Skeletal muscle cell (primary cell): Measurements from ENCODE around the gene UGGT1.
"Not testable (repeated sequence)": the region's sequence is repeated elsewhere in the genome, so short reads cannot be mapped to it uniquely, and the experiment has no call there.

Source experiments
- DNase-seq: peaks from one replicate; pipeline ENCODE4 v3.0.0-alpha.2; 2010; ENCODE audit warnings: low read depth
- H3K4me3 ChIP-seq: 2 replicates; pipeline ENCODE4 v1.5.1; 2011; ENCODE audit warnings: low read depth, mild to moderate bottlenecking, control low read depth, low read length, moderate library complexity

Gene UGGT1

DNA sequence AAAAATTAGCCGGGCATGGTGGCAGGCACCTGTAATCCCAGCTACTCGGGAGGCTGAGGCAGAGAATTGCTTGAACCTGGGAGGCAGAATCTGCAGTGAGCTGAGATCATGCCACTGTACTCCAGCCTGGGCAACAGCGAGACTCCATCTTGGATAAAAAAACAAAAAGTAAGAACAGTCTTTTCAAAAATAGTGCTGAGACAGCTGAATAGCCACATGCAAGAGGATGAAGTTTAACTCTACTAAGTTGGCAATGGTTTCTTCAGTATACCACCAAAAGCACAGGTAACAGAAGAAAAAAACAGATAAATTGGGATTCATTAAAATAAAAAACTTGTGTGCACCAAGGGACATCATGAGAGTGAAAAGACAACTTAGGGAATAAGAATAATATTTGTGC lies 115.2 kb downstream of the UGGT1 start:
- H3K4me3 ChIP-seq, result no peak overlapping the region
- no peak for DNase-seq

DNA sequence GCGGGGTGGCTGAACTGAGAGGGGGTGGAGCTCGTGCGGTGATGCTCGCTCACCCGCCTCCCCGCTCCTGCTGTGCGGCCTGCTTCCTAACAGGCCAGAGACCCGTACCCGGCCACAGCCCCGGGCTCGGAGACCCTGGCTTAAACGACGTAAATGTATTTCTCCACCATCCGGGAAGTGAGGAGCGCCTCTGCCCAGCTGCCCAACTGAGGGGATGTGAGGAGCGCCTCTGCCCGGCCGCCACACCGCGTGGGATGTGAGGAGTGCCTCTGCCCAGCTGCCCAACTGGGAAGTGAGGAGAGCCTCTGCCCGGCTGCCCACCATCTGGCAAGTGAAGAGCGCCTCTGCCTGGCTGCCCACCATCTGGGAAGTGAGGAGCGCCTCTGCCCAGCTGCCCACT lies 117.0 kb downstream of the UGGT1 start:
- no peak overlapping the region for H3K4me3 ChIP-seq
- DNase-seq, result no peak

DNA sequence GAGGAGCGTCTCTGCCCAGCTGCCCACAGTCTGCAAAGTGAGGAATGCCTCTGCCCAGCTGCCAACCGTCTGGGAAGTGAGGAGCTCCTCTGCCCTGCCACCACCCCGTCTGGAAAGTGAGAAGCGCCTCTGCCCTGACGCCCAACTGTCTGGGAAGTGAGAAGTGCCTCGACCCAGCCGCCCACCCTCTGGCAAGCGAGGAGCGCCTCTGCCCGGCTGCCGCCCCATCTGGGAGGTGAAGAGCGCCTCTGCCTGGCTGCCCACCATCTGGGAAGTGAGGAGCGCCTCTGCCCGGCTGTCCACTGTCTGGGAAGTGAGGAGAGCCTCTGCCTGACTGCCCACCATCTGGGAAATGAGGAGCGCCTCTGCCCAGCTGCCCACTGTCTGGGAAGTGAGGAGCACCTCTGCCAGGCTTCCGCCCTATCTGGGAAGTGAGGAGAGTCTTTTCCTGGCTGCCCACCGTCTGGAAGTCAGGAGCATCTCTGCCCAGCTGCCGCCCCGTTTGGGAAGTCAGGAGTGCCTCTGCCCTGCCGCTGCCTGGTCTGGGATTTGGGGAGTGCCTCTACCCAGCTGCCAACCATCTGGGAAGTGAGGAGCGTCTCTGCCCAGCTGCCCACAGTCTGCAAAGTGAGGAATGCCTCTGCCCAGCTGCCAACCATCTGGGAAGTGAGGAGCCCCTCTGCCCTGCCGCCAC lies 117.8 kb downstream of the UGGT1 start:
- H3K4me3 ChIP-seq, DNase-seq: not testable (repeated sequence)

DNA sequence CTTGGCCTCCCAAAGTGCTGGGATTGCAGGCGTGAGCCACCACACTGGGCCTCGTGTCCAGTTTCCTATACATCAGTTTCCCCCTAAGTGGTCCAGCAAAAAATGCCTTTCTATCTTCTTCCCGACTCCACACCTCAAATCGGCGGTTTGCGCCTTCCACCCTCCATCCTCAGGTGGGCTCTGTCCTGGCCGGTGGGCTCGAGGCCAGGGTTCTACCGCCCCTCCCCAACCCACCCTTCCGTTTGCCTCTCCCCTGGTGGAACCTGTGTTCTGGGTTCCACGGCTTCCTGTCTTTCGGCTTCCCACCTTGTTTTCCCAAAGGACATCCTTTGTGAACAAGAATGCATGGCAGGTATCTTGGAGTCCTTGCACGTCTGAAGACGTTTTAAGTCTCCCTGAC lies 123.3 kb downstream of the UGGT1 start:
- DNase-seq, result no peak
- H3K4me3 ChIP-seq, result no peak overlapping the region

DNA sequence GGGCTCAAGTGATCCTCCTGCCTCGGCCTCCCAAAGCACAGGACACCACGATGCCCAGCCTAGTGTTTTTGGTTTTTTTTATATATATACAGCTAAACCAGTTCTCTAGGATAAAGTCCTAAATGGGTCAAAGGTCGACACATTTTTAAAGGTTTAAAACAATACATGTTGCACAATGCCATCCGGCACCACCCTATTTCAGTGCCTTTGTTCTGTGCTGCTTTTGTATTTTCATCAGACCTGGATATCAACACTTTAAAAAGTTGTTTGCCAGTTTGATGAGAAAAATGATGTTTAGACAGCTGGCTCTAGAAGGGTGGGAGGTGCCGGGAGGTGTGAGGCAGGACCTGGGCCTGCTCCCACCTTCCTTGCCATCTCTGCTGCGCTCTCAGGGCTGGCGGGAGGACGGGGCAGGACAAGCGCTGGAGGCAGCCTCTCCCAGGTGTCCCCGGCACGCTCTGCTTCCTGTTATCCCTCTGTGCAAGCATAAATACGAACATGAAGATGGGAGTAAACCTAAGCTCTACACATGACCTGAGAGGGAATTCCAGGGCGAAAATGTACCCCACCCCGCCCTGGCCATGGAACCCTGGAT lies 124.0 kb downstream of the UGGT1 start:
- H3K4me3 ChIP-seq, result no peak overlapping the region
- no peak for DNase-seq

DNA sequence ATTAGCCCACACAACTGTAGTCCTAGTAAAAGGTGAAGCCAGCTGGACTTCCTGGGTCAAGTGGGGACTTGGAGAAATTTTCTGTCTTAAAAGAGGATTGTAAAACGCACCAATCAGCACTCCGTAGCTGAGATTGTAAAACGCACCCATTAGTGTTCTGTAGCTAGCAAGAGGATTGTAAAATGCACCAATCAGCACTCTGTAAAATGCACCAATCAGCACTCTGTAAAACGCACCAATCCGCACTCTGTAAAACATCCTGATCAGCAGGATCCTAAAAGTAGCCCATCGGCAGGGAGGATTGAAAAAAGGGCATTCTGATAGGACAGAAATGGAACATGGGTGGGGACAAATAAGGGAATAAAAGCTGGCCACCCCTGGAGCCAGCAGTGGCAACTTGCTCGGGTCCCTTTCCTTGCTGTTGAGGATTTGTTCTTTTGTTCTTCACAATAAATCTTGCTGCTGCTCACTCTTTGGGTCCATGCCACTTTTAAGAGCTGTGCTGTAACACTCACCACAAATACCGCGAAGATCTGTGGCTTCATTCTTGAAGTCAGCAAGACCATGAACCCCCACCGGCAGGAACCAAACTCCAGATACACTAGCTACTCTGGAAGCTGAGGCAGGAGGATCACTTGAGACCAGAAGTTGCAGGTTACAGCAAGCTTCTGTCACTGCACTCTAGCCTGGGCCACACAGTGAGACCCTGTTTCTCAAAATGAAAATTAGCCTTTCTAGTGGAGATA lies 125.1 kb downstream of the UGGT1 start:
- H3K4me3 ChIP-seq, result no peak overlapping the region
- no peak for DNase-seq

DNA sequence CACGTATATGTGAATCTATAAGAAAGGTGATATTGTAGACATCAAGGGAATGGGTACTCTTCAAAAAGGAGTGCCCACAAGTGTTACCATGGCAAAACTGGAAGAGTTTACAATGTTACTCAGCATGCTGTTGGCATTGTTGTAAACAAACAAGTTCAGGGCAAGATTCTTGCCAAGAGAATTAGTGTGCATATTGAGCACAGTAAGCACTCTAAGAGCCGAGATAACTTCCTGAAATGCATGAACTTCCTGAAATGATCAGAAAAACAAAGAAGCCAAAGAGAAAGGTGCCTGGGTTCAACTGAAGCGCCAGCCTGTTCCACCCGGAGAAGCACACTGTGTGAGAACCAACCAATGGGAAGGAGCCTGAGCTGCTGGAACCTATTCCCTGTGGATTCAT lies 126.7 kb downstream of the UGGT1 start:
- H3K4me3 ChIP-seq, result no peak overlapping the region
- no peak for DNase-seq

DNA sequence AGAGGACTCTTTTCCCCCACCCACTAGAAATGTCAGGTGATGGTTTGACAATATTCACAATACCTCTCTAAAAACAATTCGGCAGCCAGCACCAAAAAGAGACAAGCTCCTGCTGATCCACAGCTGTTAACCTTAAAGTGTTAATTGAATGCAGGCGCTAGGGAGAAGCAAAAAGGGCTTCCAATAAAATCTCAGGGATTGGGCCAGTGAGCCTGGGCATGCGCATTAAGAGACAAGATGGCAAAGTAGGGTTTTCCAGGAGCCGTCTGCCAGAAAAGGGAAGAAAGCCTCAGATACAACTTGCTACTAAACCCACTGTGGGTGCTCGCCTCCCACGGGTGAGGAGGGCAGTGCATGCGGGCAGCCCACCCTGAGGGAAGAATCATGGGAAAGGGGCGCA lies 128.9 kb downstream of the UGGT1 start:
- no peak overlapping the region for H3K4me3 ChIP-seq
- no peak for DNase-seq

DNA sequence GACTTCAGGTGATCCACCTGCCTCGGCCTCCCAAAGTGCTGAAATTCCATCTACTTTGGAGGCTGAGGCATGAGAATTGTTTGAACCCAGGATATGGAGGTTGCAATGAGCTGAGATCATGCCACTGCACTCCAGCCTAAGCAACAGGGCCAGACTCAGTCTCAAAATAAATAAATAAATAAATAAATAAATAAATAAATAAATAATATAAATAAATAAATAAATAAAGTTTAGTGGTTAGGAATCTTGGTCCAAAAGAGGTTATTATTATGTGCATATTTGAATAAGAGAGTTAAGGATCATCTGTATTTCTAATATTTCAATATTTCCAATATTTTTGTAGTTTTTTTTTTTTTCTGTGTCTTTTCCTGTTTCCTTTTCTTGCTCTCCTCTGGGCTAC lies 136.9 kb downstream of the UGGT1 start:
- H3K4me3 ChIP-seq, result no peak overlapping the region
- no peak for DNase-seq

DNA sequence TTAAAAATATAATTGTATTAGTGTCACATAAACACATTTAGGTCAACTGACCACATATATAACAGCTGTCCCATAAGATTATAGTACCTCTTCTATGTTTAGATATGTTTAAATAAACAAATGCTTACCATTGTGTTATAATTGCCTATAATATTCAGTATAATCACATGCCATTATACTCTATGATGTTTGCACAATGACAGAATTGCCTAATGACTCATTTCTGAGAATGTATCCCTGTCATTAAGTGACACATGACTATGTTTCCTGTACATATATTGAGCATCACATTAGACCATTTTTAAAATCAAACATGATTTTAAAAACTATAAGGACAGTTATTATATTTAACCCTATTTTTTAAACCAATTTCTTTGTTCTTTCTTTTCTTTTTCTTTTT lies 137.9 kb downstream of the UGGT1 start:
- H3K4me3 ChIP-seq, result no peak overlapping the region
- DNase-seq, result no peak

DNA sequence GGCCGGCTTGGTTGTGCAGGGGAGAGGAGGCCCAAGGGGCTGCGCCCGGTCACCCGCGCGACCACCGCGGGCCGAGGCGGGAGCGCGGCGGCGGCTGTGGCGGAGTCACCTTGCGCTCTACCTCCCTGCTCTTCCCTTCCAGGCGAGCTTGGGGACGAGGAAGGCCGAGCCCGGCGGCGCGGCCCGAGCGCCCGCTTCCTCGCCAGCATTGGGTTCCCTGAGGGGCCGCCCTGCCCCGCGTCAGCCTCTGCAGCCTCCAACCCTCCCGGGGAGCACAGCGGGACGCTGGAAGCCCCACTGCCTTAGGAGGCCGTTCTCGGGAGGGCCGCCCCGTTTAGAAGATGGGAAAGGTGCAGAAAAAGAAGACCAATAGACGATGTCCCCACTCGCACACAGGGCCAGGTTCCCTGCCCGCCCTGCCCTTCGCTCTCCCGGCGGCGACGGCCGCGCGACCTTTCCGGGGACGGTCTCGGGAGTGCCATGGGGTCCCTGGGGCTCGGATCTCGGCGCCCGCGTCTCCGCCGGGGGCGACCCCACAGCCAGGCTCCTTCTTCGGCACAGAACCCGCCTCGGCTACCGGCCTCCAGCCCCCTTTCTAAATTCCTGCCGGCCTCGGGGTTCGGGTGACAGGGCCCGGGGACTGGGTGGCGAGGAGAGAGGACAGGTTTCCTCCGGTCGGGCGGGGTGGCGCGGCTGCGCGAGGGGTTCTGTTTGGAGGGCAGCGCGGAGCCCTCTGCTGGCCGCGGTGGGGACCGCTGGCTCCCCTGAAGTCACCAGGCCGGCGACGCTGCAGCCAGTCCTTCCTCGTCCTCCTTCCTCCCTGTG lies 142.2 kb downstream of the UGGT1 start:
- DNase-seq, result peak; percentile 12
- H3K4me3 ChIP-seq, result peak overlapping the region; percentile 70

DNA sequence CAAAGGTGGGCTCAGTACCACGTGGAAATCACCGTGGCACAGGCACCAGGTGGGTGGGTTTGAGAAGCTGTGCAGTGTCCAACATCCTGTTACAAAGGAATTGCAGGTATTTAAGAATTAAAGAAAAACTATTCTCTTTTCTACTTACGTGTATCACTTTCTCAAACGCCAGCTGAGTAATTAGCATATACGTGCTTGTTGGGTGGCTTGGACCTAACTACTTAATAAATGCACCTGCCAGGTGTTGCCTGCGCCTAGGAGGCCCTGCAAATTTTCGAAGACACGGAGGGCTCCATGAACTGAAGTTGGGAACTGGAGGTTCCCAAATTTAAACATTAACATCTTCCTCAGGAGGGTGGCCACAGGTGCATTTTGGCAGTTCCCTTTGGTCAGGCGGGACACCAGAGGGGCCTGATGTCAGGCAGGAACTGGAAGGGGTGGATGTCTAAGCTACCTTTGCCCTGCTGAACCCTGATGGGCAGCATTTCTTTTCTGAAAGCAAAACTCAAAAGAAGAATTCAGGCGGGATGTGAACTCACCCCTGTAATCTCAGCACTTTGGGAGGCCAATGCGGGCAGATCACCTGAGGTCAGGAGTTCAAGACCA lies 142.9 kb downstream of the UGGT1 start:
- H3K4me3 ChIP-seq, result peak overlapping the region; percentile 70
- DNase-seq, result no peak

DNA sequence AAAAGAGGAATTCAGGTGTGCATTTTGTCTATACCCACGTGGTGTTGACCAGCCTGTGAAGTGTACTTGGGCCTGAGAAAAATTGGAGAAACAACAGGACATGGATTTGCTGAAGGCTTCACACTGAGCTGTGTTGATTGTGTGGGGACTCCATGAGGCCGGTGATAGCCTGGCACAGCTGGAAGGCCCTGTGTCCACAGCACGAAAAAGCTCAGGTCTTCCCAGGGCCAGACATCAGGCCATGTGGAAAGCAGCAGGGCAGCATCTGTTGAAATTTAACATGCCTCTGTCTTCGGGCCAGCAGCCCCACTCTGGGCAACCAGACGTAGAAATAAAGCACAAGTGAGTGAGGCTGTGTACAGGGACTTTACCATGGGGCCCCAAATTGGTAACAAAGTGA lies 143.6 kb downstream of the UGGT1 start:
- no peak for DNase-seq
- H3K4me3 ChIP-seq, result no peak overlapping the region

DNA sequence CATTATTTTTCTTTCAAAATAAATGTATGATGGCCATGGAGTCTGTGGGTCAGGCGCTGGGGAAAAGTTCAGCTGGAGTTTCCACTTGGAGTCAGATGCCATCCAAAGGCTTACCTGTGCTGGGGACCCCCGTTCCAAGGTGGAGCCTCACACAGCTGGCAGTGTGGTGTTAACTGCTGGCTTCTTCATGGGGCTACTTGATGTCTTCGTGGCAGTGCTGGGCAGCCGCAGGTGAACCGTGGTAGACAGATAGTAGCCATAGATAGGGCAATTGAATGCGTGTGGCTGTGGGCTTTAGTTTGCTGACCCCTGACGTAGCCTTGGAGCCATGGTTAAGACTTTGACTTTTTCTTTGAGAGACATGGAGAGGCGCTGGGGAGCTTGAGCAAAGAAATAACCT lies 144.6 kb downstream of the UGGT1 start:
- no peak for DNase-seq
- no peak overlapping the region for H3K4me3 ChIP-seq

DNA sequence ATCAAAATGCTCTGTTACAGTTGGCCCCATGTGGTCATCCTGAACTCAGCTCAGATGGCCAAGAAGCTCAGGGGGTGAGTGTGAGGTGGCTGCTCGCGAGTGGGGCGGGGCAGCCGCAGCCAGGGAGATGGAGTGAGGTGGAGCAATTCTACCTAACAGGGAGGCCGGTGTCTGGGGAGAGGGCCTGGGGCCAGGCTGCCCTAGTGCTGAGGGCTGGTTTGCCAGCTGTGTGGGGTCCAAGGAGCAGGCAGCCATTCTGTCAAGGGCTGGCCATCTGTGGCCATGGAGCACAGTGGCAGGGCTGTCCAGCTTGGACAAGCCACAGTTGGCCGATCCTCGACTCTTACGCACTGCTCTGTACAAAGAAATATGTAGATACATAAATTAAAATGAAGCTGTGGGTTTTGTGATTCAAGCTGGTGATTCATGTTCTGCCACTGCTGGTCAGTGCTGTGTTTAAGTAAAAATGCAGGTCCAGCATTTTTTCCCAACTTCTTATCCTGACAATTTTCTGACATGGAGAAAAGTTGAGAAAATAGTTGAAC lies 145.6 kb downstream of the UGGT1 start:
- no peak overlapping the region for H3K4me3 ChIP-seq
- peak; percentile 36 for DNase-seq

DNA sequence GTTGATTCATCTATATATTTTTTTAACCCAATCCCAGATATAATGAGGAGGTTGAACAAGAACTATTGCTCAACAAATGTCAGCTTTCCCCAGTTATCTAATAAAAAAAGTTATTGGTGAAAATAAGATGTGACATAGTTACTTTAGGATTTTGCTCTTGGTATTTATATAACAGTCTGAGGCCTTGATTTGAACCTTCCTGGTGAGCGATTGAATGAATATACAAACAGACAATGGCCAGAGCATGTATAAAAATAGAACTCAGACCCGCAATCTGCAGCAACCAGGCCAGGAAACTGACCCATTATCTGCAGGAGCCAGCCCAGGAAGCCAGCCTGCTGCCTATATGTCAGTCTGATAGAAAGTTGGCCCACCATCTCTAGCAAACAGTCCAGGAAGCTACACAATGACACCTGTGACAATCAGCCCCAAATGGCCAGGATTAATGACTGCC lies 146.1 kb downstream of the UGGT1 start:
- no peak for DNase-seq
- H3K4me3 ChIP-seq, result no peak overlapping the region

DNA sequence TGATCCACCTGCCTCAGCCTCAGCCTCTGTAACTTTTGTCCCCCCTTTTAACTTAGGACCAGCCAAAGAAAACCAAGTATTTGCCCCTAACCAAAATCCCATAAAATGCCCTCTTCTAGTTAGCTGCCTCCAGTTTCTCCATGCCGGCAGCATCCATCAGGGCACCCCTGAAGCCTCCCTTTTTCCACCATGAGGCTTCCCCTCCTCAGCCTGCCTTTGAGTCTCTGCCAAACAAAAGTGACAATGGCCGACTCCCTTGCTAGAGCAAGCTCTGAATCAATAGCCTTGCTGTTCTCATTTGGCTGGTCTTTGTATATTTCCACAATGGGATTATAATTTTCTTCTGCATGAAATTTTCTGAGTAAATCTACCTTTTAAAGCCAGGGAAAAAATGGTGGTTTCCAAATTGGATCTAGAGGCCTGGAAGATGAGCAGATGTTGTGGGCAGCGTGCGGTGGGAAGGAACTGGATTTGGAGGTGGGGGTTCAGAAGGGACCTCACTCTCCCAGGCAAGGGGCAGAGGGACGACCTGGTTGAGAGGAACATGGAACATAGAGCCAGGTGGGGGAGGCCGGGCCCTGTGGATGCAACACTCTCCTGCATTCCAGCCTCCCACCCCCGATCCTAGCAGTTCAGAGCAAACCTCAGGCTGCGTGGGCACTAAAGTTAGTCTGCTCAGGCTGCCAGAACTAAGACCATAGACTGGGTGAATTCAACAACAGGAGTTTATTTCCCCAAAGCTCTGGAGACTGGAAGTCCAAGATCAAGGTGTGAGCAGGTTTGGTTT lies 147.1 kb downstream of the UGGT1 start:
- no peak for DNase-seq
- no peak overlapping the region for H3K4me3 ChIP-seq

DNA sequence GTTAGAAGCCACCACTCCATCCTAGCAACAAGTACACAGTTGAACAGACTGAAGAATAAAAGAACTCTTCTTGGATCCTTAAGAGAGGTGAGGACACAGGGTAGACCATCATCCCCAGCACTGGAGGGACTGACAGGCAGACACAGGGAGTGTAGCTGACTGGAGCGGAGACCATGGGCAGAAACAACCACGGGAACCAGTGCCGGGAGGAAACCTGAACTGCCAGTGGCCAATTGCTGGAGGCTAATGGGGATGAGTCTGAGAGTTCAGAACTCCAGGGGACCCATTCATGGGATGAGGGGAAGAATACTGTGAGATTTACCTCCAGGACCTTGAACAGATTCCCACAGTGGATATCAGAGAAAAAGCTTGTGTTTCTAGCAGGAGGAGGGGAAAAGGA lies 150.9 kb downstream of the UGGT1 start:
- no peak overlapping the region for H3K4me3 ChIP-seq
- no peak for DNase-seq
